ENCODE measurements around the gene NGB. TPM values are rescaled to one million over a fixed set of nuclear protein-coding genes. Genes with fewer than 3 reads are reported as not detected.

The NGB gene, protein sequence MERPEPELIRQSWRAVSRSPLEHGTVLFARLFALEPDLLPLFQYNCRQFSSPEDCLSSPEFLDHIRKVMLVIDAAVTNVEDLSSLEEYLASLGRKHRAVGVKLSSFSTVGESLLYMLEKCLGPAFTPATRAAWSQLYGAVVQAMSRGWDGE
- total RNA-seq, result not detected in 2 replicates

DNA sequence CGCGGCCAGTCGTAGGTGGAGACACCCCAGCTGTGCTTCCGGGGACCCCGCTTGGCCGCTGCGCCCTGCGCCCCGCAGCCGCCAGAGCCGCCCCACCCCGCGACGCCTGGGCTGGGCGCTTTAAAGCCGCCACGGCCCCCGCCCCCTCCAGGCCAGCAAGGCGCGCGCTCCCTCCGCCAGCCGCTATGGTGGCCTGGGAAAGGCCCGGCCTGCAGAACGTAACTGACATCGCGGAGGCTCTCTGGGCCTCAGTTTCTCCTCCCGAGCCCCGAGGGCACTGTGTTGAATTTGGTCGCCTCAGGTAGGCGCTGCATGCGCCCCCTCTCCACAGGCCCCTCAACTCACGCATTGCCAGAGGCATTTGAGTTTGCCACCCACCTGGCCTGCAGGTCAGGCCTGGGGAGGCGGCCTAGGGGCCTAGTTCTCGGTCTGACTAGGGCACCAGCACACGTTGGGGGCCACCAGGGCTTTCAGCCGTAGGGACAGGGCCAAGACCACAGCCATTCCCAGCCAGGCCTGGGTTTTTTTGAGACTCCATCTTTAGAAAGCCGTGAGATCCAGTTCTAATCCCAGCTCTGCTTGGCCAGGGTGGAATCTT lies at the start of gene NGB:
Gene NGB, minus strand, starts transcription at position 94 of the 598 bp plus-strand sequence. CDS start 269 bp downstream, outside the sequence.

DNA sequence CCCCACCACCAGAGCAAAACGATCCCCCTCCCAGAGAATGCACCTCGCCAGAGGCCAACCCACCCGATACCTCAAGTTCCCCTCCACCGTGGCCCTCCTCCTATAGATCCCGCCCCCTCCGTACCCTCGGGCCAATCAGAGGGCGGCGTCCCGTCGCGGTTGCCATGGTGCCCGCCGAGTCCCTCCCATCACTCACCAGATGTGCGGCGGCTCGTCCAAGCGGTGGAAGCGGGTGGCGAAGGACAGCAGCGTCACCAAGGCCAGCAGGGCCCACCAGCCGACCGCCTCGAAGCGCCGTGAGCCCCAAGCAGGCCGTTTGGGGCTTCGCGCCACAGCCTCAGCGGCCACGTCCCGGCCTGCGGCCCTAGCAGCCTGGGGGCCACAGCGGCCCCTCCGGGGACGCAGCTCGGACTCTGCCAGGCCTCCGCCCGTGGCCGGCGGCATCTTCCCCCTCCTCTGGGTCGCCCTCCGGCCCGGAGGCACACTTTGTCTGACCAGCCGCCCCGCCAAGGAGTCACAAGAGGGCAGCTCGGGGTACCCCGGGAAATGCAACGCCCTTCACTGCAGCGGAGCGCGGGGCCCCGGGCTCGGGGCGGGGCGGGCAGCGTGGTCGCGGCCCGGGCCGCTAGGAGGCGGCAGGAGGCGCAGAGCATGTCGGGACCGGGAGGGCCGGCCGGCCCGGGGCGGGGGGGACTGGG lies 49.4 kb upstream of the NGB start, which contains the start of gene POMT2:
Gene POMT2, minus strand, starts transcription at position 646 of the 698 bp plus-strand sequence. Its CDS starts 202 bp downstream, at position 444.

Small RNA genes lying within 50 kb of the gene (small RNA-seq; reads per million reads assigned to genes)
- gene MIR1260A, result not detected

Other genes with a start within 250 kb of the NGB start
- 10.5 and 15.4 TPM in 2 replicates for gene IRF2BPL, start 242.5 kb downstream of the NGB start, total RNA-seq
- 18.7 and 23.2 TPM in 2 replicates for gene CIPC, start 172.9 kb downstream of the NGB start, total RNA-seq
- under 0.01 TPM in 1 of 2 replicates, not detected in the other for gene ZDHHC22, start 129.4 kb downstream of the NGB start, total RNA-seq
- not detected in 2 replicates for gene TMEM63C, start 89.4 kb downstream of the NGB start, total RNA-seq
- 13.1 and 16.0 TPM in 2 replicates for gene POMT2, start 49.7 kb upstream of the NGB start, total RNA-seq
- 27.3 and 35.6 TPM in 2 replicates for gene GSTZ1, start 49.8 kb upstream of the NGB start, total RNA-seq
- gene TMED8, start 105.9 kb upstream of the NGB start, total RNA-seq, result 12.7 and 16.3 TPM in 2 replicates
- gene SAMD15, start 106.2 kb upstream of the NGB start, total RNA-seq, result 0.98 and 1.6 TPM in 2 replicates
- under 0.01 TPM in 1 of 2 replicates, not detected in the other for gene NOXRED1, start 152.3 kb upstream of the NGB start, total RNA-seq
- gene VIPAS39, start 186.4 kb upstream of the NGB start, total RNA-seq, result 40.8 and 42.8 TPM in 2 replicates
- 76.1 and 107 TPM in 2 replicates for gene AHSA1, start 186.9 kb upstream of the NGB start, total RNA-seq
- gene ISM2, start 227.6 kb upstream of the NGB start, total RNA-seq, result under 0.01 and 0.10 TPM in 2 replicates